ENCODE measurements around the gene MKNK2.

- TF ChIP-seq SIN3A (IDR thresholded peaks at IDR 0.05; ENCODE audit: low read depth, low read length) (no peak), BRCA1 (IDR thresholded peaks at IDR 0.05; ENCODE audit: low read depth, low read length) (no peak), WRNIP1 (IDR thresholded peaks at IDR 0.05; ENCODE audit: borderline replicate concordance, low read depth, low read length) (no peak), FOXM1 (IDR thresholded peaks at IDR 0.05; ENCODE audit: low read depth, low read length) (no peak)
These were observed 5.1 kb upstream of the MKNK2 start for GRCh38 chr19:2055931-2056836.
